GM12801 (cell line): Measurements from ENCODE around the gene PTPRM.

ENCODE experiments used
- CTCF ChIP-seq: IDR thresholded peaks from one replicate; pipeline ENCODE4 v1.5.1; 2011; ENCODE audit warnings: control low read depth; ENCODE audit not compliant: insufficient read length; ENCODE audit errors: extremely low read depth

Gene PTPRM

GRCh38 chr18:7577706-7578105 lies 10.6 kb downstream of the PTPRM start:
- TF ChIP-seq CTCF: no peak

GRCh38 chr18:7579176-7579917 lies 12.2 kb downstream of the PTPRM start:
- no peak for TF ChIP-seq CTCF

- TF ChIP-seq CTCF: no peak
Observed at GRCh38 chr18:7579918-7580542, 12.9 kb downstream of the PTPRM start.

GRCh38 chr18:7584646-7585275 lies 17.6 kb downstream of the PTPRM start:
- TF ChIP-seq CTCF: no peak

- no peak for TF ChIP-seq CTCF
Observed at GRCh38 chr18:7585276-7585670, 18.2 kb downstream of the PTPRM start.

GRCh38 chr18:7586379-7586778 lies 19.3 kb downstream of the PTPRM start:
- no peak for TF ChIP-seq CTCF

- TF ChIP-seq CTCF: no peak
Observed at GRCh38 chr18:7590826-7591560, 23.9 kb downstream of the PTPRM start.
